ENCODE results near the gene ERBIN. TPM values are rescaled to one million over a fixed set of nuclear protein-coding genes. Genes with fewer than 3 reads are reported as not detected.
A peak's percentile ranks its signal among the peaks of the same experiment; 100 is the strongest.

The ERBIN gene
- total and polyA plus RNA-seq, 2 of the 4 experiments (the other 2 are of a cell fraction): 25.8 to 70.1 TPM

DNA sequence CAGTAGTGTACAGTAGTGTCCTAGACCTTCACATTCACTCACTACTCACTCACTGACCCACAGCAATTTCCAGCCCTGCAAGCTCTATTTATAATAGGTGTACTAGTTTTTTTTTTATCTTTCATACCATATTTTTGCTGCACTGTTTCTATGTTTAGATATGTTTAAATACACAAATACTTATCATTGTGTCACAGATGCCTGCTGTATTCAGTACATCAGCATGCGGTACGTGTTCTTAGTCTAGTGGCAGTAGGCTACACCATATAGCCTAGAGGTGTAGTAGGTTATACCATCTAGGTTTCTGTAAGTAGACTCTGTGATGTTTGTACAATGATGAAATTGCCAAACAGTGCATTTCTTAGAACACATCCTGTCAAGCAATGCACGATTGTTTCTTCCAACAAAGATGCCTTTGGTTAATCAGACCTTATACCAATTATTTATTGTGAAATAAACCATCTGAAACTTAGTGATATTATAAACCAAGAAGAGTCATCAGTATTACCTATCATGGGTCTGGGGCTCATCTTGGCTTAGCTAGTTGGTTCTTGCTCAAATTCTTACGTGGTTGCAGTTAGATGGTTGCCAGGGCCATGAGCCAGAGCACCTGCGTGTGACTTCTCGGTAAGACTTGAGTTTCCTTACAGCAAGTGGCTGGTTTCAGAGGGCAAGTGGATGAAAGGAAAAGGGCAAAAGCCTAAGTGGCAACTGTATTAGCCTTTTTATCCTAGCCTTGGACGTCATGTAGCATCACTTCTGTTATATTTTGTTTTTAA lies 41.1 kb downstream of the ERBIN start:
- H3K9me1 ChIP-seq (ENCODE audit: insufficient read depth, low read length): peaks cover 14% of the 10 kb centered on the region
- H4K5ac ChIP-seq (ENCODE audit: low read depth, low read length): no peak overlapping the region
- no TSS peak for BruUV-seq (replicated peaks)
- WGBS, 2 experiments (ENCODE audit: extremely low coverage in 2 of 2, insufficient read length in 1 of 2): 100% methylated on average over 1 of the region's 7 CpGs; no CpG with 5 or more reads in 1 of the 2 experiments
- no peak overlapping the region for H2BK20ac ChIP-seq (ENCODE audit: low read depth, low read length)
- H2AK9ac ChIP-seq (replicated peaks; ENCODE audit: low read depth, low read length, poor library complexity): no peak overlapping the region
- no peak overlapping the region for H2BK15ac ChIP-seq (ENCODE audit: low read depth, low read length)
- ChIA-PET POLR2A (ENCODE audit: unreplicated experiment) (no interaction called here), CTCF (interaction anchor here (0.6 kb wide), 1 partner anchor 11 kb away, joined by 3 read pairs; no protein-coding TSS in a partner anchor)
- H3K4me2 ChIP-seq (ENCODE audit: low read depth, low read length): no peak overlapping the region
- TF ChIP-seq, protein P1, sequence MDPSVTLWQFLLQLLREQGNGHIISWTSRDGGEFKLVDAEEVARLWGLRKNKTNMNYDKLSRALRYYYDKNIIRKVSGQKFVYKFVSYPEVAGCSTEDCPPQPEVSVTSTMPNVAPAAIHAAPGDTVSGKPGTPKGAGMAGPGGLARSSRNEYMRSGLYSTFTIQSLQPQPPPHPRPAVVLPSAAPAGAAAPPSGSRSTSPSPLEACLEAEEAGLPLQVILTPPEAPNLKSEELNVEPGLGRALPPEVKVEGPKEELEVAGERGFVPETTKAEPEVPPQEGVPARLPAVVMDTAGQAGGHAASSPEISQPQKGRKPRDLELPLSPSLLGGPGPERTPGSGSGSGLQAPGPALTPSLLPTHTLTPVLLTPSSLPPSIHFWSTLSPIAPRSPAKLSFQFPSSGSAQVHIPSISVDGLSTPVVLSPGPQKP (IDR thresholded peaks at IDR 0.05; ENCODE audit: borderline replicate concordance, low read depth, low read length): no peak
- no peak for TF ChIP-seq FOS (IDR thresholded peaks at IDR 0.05; ENCODE audit: low read depth, low read length)
- TF ChIP-seq MXI1 (IDR thresholded peaks at IDR 0.05; ENCODE audit: borderline replicate concordance, low read depth, low read length): no peak
- TF ChIP-seq RAD21 (IDR thresholded peaks at IDR 0.05; ENCODE audit: low read length): no peak
- no peak for TF ChIP-seq POLR2A (IDR thresholded peaks at IDR 0.05; ENCODE audit: low read depth, low read length)
- TF ChIP-seq, protein P2, sequence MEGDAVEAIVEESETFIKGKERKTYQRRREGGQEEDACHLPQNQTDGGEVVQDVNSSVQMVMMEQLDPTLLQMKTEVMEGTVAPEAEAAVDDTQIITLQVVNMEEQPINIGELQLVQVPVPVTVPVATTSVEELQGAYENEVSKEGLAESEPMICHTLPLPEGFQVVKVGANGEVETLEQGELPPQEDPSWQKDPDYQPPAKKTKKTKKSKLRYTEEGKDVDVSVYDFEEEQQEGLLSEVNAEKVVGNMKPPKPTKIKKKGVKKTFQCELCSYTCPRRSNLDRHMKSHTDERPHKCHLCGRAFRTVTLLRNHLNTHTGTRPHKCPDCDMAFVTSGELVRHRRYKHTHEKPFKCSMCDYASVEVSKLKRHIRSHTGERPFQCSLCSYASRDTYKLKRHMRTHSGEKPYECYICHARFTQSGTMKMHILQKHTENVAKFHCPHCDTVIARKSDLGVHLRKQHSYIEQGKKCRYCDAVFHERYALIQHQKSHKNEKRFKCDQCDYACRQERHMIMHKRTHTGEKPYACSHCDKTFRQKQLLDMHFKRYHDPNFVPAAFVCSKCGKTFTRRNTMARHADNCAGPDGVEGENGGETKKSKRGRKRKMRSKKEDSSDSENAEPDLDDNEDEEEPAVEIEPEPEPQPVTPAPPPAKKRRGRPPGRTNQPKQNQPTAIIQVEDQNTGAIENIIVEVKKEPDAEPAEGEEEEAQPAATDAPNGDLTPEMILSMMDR (conservative IDR thresholded peaks at IDR 0.05; ENCODE audit: low read depth, low read length): no peak
- no peak for TF ChIP-seq RCOR1 (IDR thresholded peaks at IDR 0.05; ENCODE audit: insufficient replicate concordance, low read length)
- no peak for TF ChIP-seq MAZ (IDR thresholded peaks at IDR 0.05; ENCODE audit: borderline replicate concordance, low read depth, low read length)
- no peak for TF ChIP-seq CHD1 (IDR thresholded peaks at IDR 0.05; ENCODE audit: low read depth, low read length)
- no peak for TF ChIP-seq NFE2L2 (IDR thresholded peaks at IDR 0.05; ENCODE audit: low read depth, low read length)
- no peak for TF ChIP-seq RFX5 (IDR thresholded peaks at IDR 0.05; ENCODE audit: low read depth, low read length)
- no peak for TF ChIP-seq BHLHE40 (IDR thresholded peaks at IDR 0.05; ENCODE audit: low read depth, low read length)
- TF ChIP-seq MAFK (IDR thresholded peaks at IDR 0.05; ENCODE audit: low read depth, low read length): no peak
- no peak; the same call in 1 of the 2 replicates for TF ChIP-seq CEBPB (IDR thresholded peaks at IDR 0.05; ENCODE audit: low read depth, low read length)
- TF ChIP-seq, protein P3, sequence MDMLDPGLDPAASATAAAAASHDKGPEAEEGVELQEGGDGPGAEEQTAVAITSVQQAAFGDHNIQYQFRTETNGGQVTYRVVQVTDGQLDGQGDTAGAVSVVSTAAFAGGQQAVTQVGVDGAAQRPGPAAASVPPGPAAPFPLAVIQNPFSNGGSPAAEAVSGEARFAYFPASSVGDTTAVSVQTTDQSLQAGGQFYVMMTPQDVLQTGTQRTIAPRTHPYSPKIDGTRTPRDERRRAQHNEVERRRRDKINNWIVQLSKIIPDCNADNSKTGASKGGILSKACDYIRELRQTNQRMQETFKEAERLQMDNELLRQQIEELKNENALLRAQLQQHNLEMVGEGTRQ (IDR thresholded peaks at IDR 0.05; ENCODE audit: low read depth, low read length): no peak
- peak overlapping the region; percentile 40; the same call in 1 of the 2 replicates for H3K27ac ChIP-seq (ENCODE audit: insufficient read depth, low read length)
- no peaks in the 10 kb centered on the region for H3K9me3 ChIP-seq (ENCODE audit: control insufficient read depth, insufficient read depth, low read length)
- no peak overlapping the region for H3K14ac ChIP-seq (replicated peaks; ENCODE audit: low read depth, low read length)
- peak; percentile 19 for DNase-seq
- H4K91ac ChIP-seq (ENCODE audit: insufficient read depth, low read depth, low read length): no peak overlapping the region
- H2AFZ ChIP-seq (replicated peaks; ENCODE audit: low read length, poor library complexity): no peak overlapping the region
- no peak overlapping the region for H2AK5ac ChIP-seq (ENCODE audit: low read depth, low read length)
- peak overlapping the region; percentile 11 for H2BK5ac ChIP-seq (ENCODE audit: low read depth, low read length, poor library complexity, severe bottlenecking)
- H4K8ac ChIP-seq (ENCODE audit: low read depth in 2 of 2, low read length in 2 of 2): no peak overlapping the region
- H3K9ac ChIP-seq (ENCODE audit: low read depth, low read length): no peak overlapping the region
- intact Hi-C loops (cut with micrococcal nuclease) (no loop called here), in situ Hi-C loops (cut with MboI; ENCODE audit: low sequenced_read_pairs) (no loop called here), dilution Hi-C loops (cut with HindIII; ENCODE audit: low sequenced_read_pairs, unreplicated experiment) (no loop called here)
- 0 out of 2 replicates have a peak, but pooled peaks cover 2% of the 10 kb centered on the region for H3K36me3 ChIP-seq (ENCODE audit: control insufficient read depth, insufficient read depth, low read length)
- H3K4me3 ChIP-seq (ENCODE audit: insufficient read depth, low read depth, low read length): no peak overlapping the region
- peak; percentile 41; the same call in 1 of the 2 replicates for ATAC-seq (ENCODE audit: low read depth)
- H4K20me1 ChIP-seq (ENCODE audit: insufficient read depth, low read length): peaks cover 89% of the 10 kb centered on the region
- no peaks in the 10 kb centered on the region for H3K27me3 ChIP-seq (ENCODE audit: control insufficient read depth, insufficient read depth, low read length)
- H2BK120ac ChIP-seq (ENCODE audit: low read depth, low read length): no peak overlapping the region
- 0 out of 2 replicates have a peak overlapping the region, but pooled peaks have one; percentile 18 for H3K23ac ChIP-seq (ENCODE audit: low read depth, low read length)
- no peak overlapping the region for H3K4ac ChIP-seq (ENCODE audit: low read depth, low read length)
- H3K56ac ChIP-seq (ENCODE audit: extremely low read depth, insufficient read depth, low read length): no peak overlapping the region
- peaks cover 11 to 74% of the 10 kb centered on the region in 2 experiments; a peak in 3 of 4 replicates for H3K79me1 ChIP-seq (ENCODE audit: low read depth in 1 of 2, low read length in 2 of 2)
- no peak overlapping the region for H3K18ac ChIP-seq (ENCODE audit: low read depth, low read length)
- H3K4me1 ChIP-seq (ENCODE audit: control insufficient read depth, insufficient read depth, low read length): peaks cover 13% of the 10 kb centered on the region
